ENCODE results near the gene RNF146. TPM values are rescaled to one million over a fixed set of nuclear protein-coding genes. Genes with fewer than 3 reads are reported as not detected.

The RNF146 gene
- total and polyA plus RNA-seq, 7 donors: 18.5 to 83.4 (median 66.2) TPM

- Histone ChIP-seq H3K9me3 (no peaks in the 10 kb centered on the region), H3K27me3 (no peaks in the 10 kb centered on the region), H3K4me1 (peaks cover 0 to 50% (median 42%) of the 10 kb centered on the region in 4 donors), H3K36me3 (no peaks in the 10 kb centered on the region), H3K4me3 (no peak overlapping the region), H3K27ac (no peak overlapping the region)
- 92 to 96% methylated on average over 3 of the region's 3 CpGs for WGBS, 2 donors
- intact Hi-C loops (cut with DNase I): loop anchor here (1.0 to 2.0 kb wide), 3 partner anchors 117 to 235 kb away; no protein-coding TSS in a partner anchor
- TF ChIP-seq, protein P1, sequence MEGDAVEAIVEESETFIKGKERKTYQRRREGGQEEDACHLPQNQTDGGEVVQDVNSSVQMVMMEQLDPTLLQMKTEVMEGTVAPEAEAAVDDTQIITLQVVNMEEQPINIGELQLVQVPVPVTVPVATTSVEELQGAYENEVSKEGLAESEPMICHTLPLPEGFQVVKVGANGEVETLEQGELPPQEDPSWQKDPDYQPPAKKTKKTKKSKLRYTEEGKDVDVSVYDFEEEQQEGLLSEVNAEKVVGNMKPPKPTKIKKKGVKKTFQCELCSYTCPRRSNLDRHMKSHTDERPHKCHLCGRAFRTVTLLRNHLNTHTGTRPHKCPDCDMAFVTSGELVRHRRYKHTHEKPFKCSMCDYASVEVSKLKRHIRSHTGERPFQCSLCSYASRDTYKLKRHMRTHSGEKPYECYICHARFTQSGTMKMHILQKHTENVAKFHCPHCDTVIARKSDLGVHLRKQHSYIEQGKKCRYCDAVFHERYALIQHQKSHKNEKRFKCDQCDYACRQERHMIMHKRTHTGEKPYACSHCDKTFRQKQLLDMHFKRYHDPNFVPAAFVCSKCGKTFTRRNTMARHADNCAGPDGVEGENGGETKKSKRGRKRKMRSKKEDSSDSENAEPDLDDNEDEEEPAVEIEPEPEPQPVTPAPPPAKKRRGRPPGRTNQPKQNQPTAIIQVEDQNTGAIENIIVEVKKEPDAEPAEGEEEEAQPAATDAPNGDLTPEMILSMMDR (IDR thresholded peaks at IDR 0.05): no peak
- TF ChIP-seq EP300 (IDR thresholded peaks at IDR 0.05) (no peak), POLR2AphosphoS5 (IDR thresholded peaks at IDR 0.05) (no peak), POLR2A (IDR thresholded peaks at IDR 0.05) (no peak)
- DNase-seq: no peak
Measured at GRCh38 chr6:127303917-127304316, 37.3 kb downstream of the RNF146 start.

DNA sequence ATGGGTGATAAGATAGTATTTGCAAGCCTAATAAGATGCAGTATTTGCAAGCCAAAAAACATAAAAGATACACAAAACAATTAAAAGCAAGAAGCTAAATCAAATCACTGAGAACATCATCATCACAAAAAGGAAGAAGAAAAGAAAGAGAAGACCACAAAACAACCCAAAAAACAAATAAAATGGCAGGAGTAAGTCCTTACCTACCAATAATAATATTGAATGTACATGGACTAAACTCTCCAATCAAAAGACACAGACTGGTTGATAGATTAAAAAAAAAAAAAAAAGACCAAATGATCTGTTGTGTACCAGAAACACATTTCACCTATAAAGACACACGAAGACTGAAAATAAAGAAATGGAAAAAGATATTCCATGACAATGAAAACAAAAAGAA lies 39.1 kb downstream of the RNF146 start:
- H3K36me3 ChIP-seq: no peaks in the 10 kb centered on the region
- no peak for TF ChIP-seq EP300 (IDR thresholded peaks at IDR 0.05)
- TF ChIP-seq POLR2A (IDR thresholded peaks at IDR 0.05): no peak
- TF ChIP-seq, protein P1 (IDR thresholded peaks at IDR 0.05): no peak
- no peak for TF ChIP-seq POLR2AphosphoS5 (IDR thresholded peaks at IDR 0.05)
- intact Hi-C loops (cut with DNase I): no loop called here
- H3K4me1 ChIP-seq: peaks cover 0 to 32% (median 27%) of the 10 kb centered on the region in 4 donors
- no peak for DNase-seq
- H3K9me3 ChIP-seq: no peaks in the 10 kb centered on the region
- no peak overlapping the region for H3K4me3 ChIP-seq
- WGBS, 2 donors: 94 to 95% methylated on average over 1 of the region's 1 CpG
- H3K27me3 ChIP-seq: no peaks in the 10 kb centered on the region
- no peak overlapping the region for H3K27ac ChIP-seq

GRCh38 chr6:127317388-127318128 lies 50.9 kb downstream of the RNF146 start:
- Histone ChIP-seq H3K9me3 (no peaks in the 10 kb centered on the region), H3K4me3 (no peak overlapping the region), H3K27me3 (no peaks in the 10 kb centered on the region), H3K4me1 (no peaks in the 10 kb centered on the region), H3K27ac (no peak overlapping the region), H3K36me3 (peaks cover 0 to 33% (median 15%) of the 10 kb centered on the region in 4 donors)
- TF ChIP-seq POLR2A (IDR thresholded peaks at IDR 0.05): no peak
- TF ChIP-seq EP300 (IDR thresholded peaks at IDR 0.05): no peak
- no peak for TF ChIP-seq POLR2AphosphoS5 (IDR thresholded peaks at IDR 0.05)
- TF ChIP-seq, protein P1 (IDR thresholded peaks at IDR 0.05): no peak
- intact Hi-C loops (cut with DNase I): no loop called here
- 72 to 75% methylated on average over 6 of the region's 6 CpGs for WGBS, 2 donors
- no peak for DNase-seq

GRCh38 chr6:127319686-127320085 lies 53.0 kb downstream of the RNF146 start:
- H3K27ac ChIP-seq: no peak overlapping the region
- intact Hi-C loops (cut with DNase I): no loop called here
- H3K4me3 ChIP-seq: no peak overlapping the region
- H3K27me3 ChIP-seq: no peaks in the 10 kb centered on the region
- 91 to 100% methylated on average over 1 of the region's 1 CpG for WGBS, 2 donors
- no peak for DNase-seq
- no peaks in the 10 kb centered on the region for H3K4me1 ChIP-seq
- H3K9me3 ChIP-seq: no peaks in the 10 kb centered on the region
- H3K36me3 ChIP-seq: peaks cover 0 to 20% (median 3%) of the 10 kb centered on the region in 4 donors
- no peak for TF ChIP-seq POLR2A (IDR thresholded peaks at IDR 0.05)
- TF ChIP-seq EP300 (IDR thresholded peaks at IDR 0.05): no peak
- no peak for TF ChIP-seq POLR2AphosphoS5 (IDR thresholded peaks at IDR 0.05)
- TF ChIP-seq, protein P1 (IDR thresholded peaks at IDR 0.05): no peak

All from sigmoid colon (tissue), 7 donors.